SK-N-SH treated with all-trans-retinoic acid at 6 μM for 48 hours (cell line): ENCODE data around the gene ATP1A3.

Experiments used
- ARNTL ChIP-seq: fragments of 450-650 bp; formaldehyde crosslinking; IDR thresholded peaks from 2 replicates; pipeline ENCODE4 v1.5.0; 2020; ENCODE audit warnings: low read depth, mild to moderate bottlenecking, moderate library complexity, borderline replicate concordance
- BACH2 ChIP-seq: fragments of 250-450 bp; sonication (Bioruptor Pico); IDR thresholded peaks from 2 replicates; pipeline ENCODE4 v1.9.0; 2021; ENCODE audit warnings: mild to moderate bottlenecking, borderline replicate concordance
- ESRRG ChIP-seq: fragments of 250-450 bp; sonication (Bioruptor Pico); IDR thresholded peaks from 2 replicates; pipeline ENCODE4 v1.6.1; 2021; ENCODE audit warnings: mild to moderate bottlenecking
- GLIS3 ChIP-seq: fragments of 250-450 bp; sonication (Bioruptor Pico); IDR thresholded peaks from 2 replicates; pipeline ENCODE4 v1.5.0; 2020; ENCODE audit warnings: mild to moderate bottlenecking, moderate library complexity
- SNAI2 ChIP-seq: fragments of 250-450 bp; sonication (Bioruptor Pico); IDR thresholded peaks from 2 replicates; pipeline ENCODE4 v1.5.0; 2020; ENCODE audit warnings: mild to moderate bottlenecking, moderate library complexity
- TCF4 ChIP-seq: fragments of 250-450 bp; sonication (Bioruptor Pico); IDR thresholded peaks from 2 replicates; pipeline ENCODE4 v1.8.0; 2021; ENCODE audit warnings: mild to moderate bottlenecking, moderate library complexity, borderline replicate concordance
- TOX ChIP-seq: fragments of 250-450 bp; sonication (Bioruptor Pico); IDR thresholded peaks from 2 replicates; pipeline ENCODE4 v1.8.0; 2021; ENCODE audit warnings: mild to moderate bottlenecking, moderate library complexity, borderline replicate concordance
- ZC3H10 ChIP-seq: fragments of 250-450 bp; sonication (Bioruptor Pico); IDR thresholded peaks from 2 replicates; pipeline ENCODE4 v1.5.1; 2021; ENCODE audit warnings: mild to moderate bottlenecking, moderate library complexity
- ZFP30 ChIP-seq: fragments of 450-650 bp; formaldehyde crosslinking; IDR thresholded peaks from 2 replicates; pipeline ENCODE4 v1.5.0; 2022; ENCODE audit warnings: mild to moderate bottlenecking, moderate library complexity
- ZNF565 ChIP-seq: fragments of 450-650 bp; formaldehyde crosslinking; conservative IDR thresholded peaks from 2 replicates; pipeline ENCODE4 v1.5.0; 2020; ENCODE audit warnings: low read depth, mild to moderate bottlenecking, moderate library complexity
- TF ChIP-seq, protein P1 (sequence below): fragments of 250-450 bp; sonication (Bioruptor Pico); IDR thresholded peaks from 2 replicates; pipeline ENCODE4 v1.8.0; 2021; ENCODE audit warnings: low read depth, mild to moderate bottlenecking, moderate library complexity, borderline replicate concordance
- TF ChIP-seq, protein P2 (sequence below): fragments of 250-450 bp; sonication (Bioruptor Pico); IDR thresholded peaks from 2 replicates; pipeline ENCODE4 v1.5.0; 2020; ENCODE audit warnings: mild to moderate bottlenecking, moderate library complexity

DNA sequence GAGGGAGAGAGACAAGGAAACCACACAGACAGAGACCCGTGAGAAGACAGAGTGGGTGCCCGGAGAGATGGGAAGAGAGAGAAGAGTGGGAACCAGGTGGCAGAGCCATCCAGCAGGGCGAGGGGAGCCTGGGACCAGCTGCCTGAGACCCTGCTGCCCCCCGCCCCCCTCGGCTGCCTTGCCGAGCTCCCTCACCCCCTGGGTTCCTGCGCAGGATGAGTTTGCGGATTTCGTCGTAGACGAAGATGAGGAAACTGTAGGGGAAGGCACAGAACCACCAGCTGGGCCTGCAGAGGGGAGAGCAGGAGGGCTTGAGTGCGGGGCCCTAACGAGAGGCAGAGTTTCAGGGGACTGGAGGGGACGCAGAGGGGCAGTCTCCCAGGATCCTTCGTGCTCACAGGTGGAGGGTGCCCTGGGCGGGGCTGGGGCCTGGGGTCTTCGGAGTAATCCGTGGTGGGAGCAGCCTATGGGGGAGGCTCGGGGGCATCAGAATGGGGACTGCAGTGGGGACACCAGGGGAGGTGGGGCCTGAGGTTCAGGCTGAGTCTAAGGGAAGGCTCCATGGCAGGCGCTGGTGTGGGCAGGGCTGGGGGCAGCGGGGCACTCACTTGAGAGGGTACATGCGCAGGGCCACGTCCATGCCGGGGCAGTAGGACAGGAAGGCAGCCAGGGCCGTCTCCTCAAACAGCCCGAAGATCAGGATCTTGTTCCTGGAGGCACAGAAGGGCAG, 26.8 kb downstream of the ATP1A3 start:
- TF ChIP-seq, protein P1, sequence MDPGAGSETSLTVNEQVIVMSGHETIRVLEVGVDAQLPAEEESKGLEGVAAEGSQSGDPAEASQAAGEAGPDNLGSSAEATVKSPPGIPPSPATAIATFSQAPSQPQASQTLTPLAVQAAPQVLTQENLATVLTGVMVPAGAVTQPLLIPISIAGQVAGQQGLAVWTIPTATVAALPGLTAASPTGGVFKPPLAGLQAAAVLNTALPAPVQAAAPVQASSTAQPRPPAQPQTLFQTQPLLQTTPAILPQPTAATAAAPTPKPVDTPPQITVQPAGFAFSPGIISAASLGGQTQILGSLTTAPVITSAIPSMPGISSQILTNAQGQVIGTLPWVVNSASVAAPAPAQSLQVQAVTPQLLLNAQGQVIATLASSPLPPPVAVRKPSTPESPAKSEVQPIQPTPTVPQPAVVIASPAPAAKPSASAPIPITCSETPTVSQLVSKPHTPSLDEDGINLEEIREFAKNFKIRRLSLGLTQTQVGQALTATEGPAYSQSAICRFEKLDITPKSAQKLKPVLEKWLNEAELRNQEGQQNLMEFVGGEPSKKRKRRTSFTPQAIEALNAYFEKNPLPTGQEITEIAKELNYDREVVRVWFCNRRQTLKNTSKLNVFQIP, result no peak
- TF ChIP-seq ZNF565 (CRISPR knock-in tag) (no peak), ESRRG (no peak), ZFP30 (no peak), TCF4 (CRISPR knock-in tag) (no peak), ARNTL (no peak), ZC3H10 (CRISPR knock-in tag) (no peak), SNAI2 (CRISPR knock-in tag) (no peak), BACH2 (no peak), TOX (CRISPR knock-in tag) (no peak), GLIS3 (CRISPR knock-in tag) (no peak)
- TF ChIP-seq, protein P2, sequence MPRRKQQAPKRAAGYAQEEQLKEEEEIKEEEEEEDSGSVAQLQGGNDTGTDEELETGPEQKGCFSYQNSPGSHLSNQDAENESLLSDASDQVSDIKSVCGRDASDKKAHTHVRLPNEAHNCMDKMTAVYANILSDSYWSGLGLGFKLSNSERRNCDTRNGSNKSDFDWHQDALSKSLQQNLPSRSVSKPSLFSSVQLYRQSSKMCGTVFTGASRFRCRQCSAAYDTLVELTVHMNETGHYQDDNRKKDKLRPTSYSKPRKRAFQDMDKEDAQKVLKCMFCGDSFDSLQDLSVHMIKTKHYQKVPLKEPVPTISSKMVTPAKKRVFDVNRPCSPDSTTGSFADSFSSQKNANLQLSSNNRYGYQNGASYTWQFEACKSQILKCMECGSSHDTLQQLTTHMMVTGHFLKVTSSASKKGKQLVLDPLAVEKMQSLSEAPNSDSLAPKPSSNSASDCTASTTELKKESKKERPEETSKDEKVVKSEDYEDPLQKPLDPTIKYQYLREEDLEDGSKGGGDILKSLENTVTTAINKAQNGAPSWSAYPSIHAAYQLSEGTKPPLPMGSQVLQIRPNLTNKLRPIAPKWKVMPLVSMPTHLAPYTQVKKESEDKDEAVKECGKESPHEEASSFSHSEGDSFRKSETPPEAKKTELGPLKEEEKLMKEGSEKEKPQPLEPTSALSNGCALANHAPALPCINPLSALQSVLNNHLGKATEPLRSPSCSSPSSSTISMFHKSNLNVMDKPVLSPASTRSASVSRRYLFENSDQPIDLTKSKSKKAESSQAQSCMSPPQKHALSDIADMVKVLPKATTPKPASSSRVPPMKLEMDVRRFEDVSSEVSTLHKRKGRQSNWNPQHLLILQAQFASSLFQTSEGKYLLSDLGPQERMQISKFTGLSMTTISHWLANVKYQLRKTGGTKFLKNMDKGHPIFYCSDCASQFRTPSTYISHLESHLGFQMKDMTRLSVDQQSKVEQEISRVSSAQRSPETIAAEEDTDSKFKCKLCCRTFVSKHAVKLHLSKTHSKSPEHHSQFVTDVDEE (CRISPR knock-in tag), result no peak
